GM12801 (cell line): ENCODE results near the gene ABCB8.

ENCODE experiments used
- CTCF ChIP-seq: IDR thresholded peaks from one replicate; pipeline ENCODE4 v1.5.1; 2011; ENCODE audit warnings: control low read depth; ENCODE audit not compliant: insufficient read length; ENCODE audit errors: extremely low read depth

Gene ABCB8

GRCh38 chr7:151028131-151028947 is at the start of gene ABCB8:
Gene ABCB8 (plus strand): TSS chr7:151028450. CDS start chr7:151028516, 66 bp downstream.
- no peak for TF ChIP-seq CTCF

- no peak for TF ChIP-seq CTCF
These were observed 48.4 kb upstream of the ABCB8 start for GRCh38 chr7:150979713-150980390.

- no peak for TF ChIP-seq CTCF
These were observed 47.6 kb upstream of the ABCB8 start for GRCh38 chr7:150980663-150981062.

- no peak for TF ChIP-seq CTCF
These were observed 46.6 kb upstream of the ABCB8 start for GRCh38 chr7:150981644-150982043.

GRCh38 chr7:150982351-150982750 is 45.9 kb upstream of the ABCB8 start:
- TF ChIP-seq CTCF = no peak

GRCh38 chr7:150983893-150984368 is 44.3 kb upstream of the ABCB8 start:
- TF ChIP-seq CTCF = no peak

GRCh38 chr7:150986099-150986512 is 42.1 kb upstream of the ABCB8 start:
- TF ChIP-seq CTCF = no peak
